IMR-90 (cell line): ENCODE measurements around the gene CRYM. TPM values are rescaled to one million over a fixed set of nuclear protein-coding genes. Genes with fewer than 3 reads are reported as not detected.

Source experiments
- ATAC-seq: fragments of 200-7000 bp; cut with Tn5 transposase; 2 replicates; pipeline ENCODE4 v1.9.1; 2020; ENCODE audit warnings: low read depth, mild to moderate bottlenecking, moderate library complexity
- BruUV-seq: library from RNA; stranded (reverse); fragments of 400-500 nt; replicated peaks from 2 replicates; lab custom pipeline; 2021; lab: Mats Ljungman, UMichigan
- CTCF ChIA-PET: fragments of 300-600 bp; formaldehyde crosslinking; extraction: SDS; loops from one replicate; lab custom pipeline; 2021; ENCODE audit warnings: antibody characterized with exemption; lab: Yijun Ruan, JAX
- POLR2A ChIA-PET: fragments of 300-600 bp; sonication (Branson Sonifier 250); formaldehyde crosslinking; loops from one replicate; lab custom pipeline; 2022; ENCODE audit warnings: antibody characterized with exemption; ENCODE audit not compliant: unreplicated experiment; lab: Charles Lee
- DNase-seq: peaks from one replicate; pipeline ENCODE4 v3.0.0; 2013
- H2AFZ ChIP-seq: replicated peaks from 2 replicates; pipeline ENCODE3; 2013; ENCODE audit warnings: low read length, mild to moderate bottlenecking; ENCODE audit not compliant: poor library complexity
- H2AK5ac ChIP-seq: 2 replicates; pipeline ENCODE4 v1.6.1; 2013; ENCODE audit warnings: low read depth, low read length, inconsistent platforms
- H2AK9ac ChIP-seq: replicated peaks from 2 replicates; pipeline ENCODE3; 2013; ENCODE audit warnings: mild to moderate bottlenecking, low read depth, low read length, moderate library complexity; ENCODE audit not compliant: poor library complexity
- H2BK120ac ChIP-seq: 2 replicates; pipeline ENCODE4 v1.6.1; 2013; ENCODE audit warnings: low read depth, low read length, inconsistent platforms
- H2BK15ac ChIP-seq: 3 replicates; pipeline ENCODE4 v1.6.1; 2013; ENCODE audit warnings: low read depth, low read length, inconsistent platforms
- H2BK20ac ChIP-seq: 2 replicates; pipeline ENCODE4 v1.6.1; 2013; ENCODE audit warnings: low read depth, mild to moderate bottlenecking, inconsistent platforms, low read length, moderate library complexity
- H2BK5ac ChIP-seq: 2 replicates; pipeline ENCODE4 v1.6.1; 2013; ENCODE audit warnings: mild to moderate bottlenecking, low read depth, low read length, inconsistent platforms; ENCODE audit not compliant: poor library complexity, severe bottlenecking
- H3K14ac ChIP-seq: replicated peaks from 2 replicates; pipeline ENCODE4 v1.6.1; 2013; ENCODE audit warnings: low read depth, low read length, inconsistent platforms
- H3K18ac ChIP-seq: 2 replicates; pipeline ENCODE4 v1.6.1; 2013; ENCODE audit warnings: low read depth, low read length, control low read depth
- H3K23ac ChIP-seq: 2 replicates; pipeline ENCODE4 v1.6.1; 2013; ENCODE audit warnings: low read depth, low read length, inconsistent platforms
- H3K27ac ChIP-seq: 2 replicates; pipeline ENCODE4 v1.5.1; 2013; ENCODE audit warnings: mild to moderate bottlenecking, control low read depth, low read length; ENCODE audit not compliant: insufficient read depth
- H3K27me3 ChIP-seq: 2 replicates; pipeline ENCODE4 v1.6.1; 2013; ENCODE audit warnings: low read length; ENCODE audit not compliant: control insufficient read depth, insufficient read depth
- H3K36me3 ChIP-seq: 2 replicates; pipeline ENCODE4 v1.6.1; 2013; ENCODE audit warnings: low read length, mixed read lengths; ENCODE audit not compliant: control insufficient read depth, insufficient read depth
- H3K4ac ChIP-seq: 2 replicates; pipeline ENCODE4 v1.6.1; 2013; ENCODE audit warnings: low read depth, low read length, inconsistent platforms
- H3K4me1 ChIP-seq: 2 replicates; pipeline ENCODE4 v1.6.1; 2013; ENCODE audit warnings: low read length, mixed read lengths; ENCODE audit not compliant: control insufficient read depth, insufficient read depth
- H3K4me2 ChIP-seq: 2 replicates; pipeline ENCODE4 v1.6.1; 2013; ENCODE audit warnings: low read depth, mild to moderate bottlenecking, control low read depth, low read length, moderate library complexity
- H3K4me3 ChIP-seq: 2 replicates; pipeline ENCODE4 v1.5.1; 2013; ENCODE audit warnings: low read depth, mild to moderate bottlenecking, control low read depth, low read length, moderate library complexity; ENCODE audit not compliant: insufficient read depth
- H3K56ac ChIP-seq: 2 replicates; pipeline ENCODE4 v1.6.1; 2013; ENCODE audit warnings: low read length, inconsistent platforms; ENCODE audit not compliant: insufficient read depth; ENCODE audit errors: extremely low read depth
- H3K79me1 ChIP-seq, 2 experiments: 2 replicates each; pipeline ENCODE4 v1.6.1; 2013; ENCODE audit warnings: low read length in 2 of 2, inconsistent platforms in 1 of 2, low read depth in 1 of 2
- H3K9ac ChIP-seq: 2 replicates; pipeline ENCODE4 v1.6.1; 2013; ENCODE audit warnings: low read depth, low read length, control low read depth
- H3K9me1 ChIP-seq: 2 replicates; pipeline ENCODE4 v1.6.1; 2013; ENCODE audit warnings: low read length, inconsistent platforms; ENCODE audit not compliant: insufficient read depth
- H3K9me3 ChIP-seq: 2 replicates; pipeline ENCODE4 v1.6.1; 2013; ENCODE audit warnings: low read length; ENCODE audit not compliant: control insufficient read depth, insufficient read depth
- H4K20me1 ChIP-seq: 2 replicates; pipeline ENCODE4 v1.6.1; 2013; ENCODE audit warnings: low read length, inconsistent platforms; ENCODE audit not compliant: insufficient read depth
- H4K5ac ChIP-seq: 2 replicates; pipeline ENCODE4 v1.6.1; 2013; ENCODE audit warnings: mild to moderate bottlenecking, low read depth, low read length, control low read depth
- H4K8ac ChIP-seq, 2 experiments: 2 replicates each; pipeline ENCODE4 v1.6.1; 2013; ENCODE audit warnings: low read depth in 2 of 2, low read length in 2 of 2, control low read depth in 1 of 2, inconsistent platforms in 1 of 2
- H4K91ac ChIP-seq: 2 replicates; pipeline ENCODE4 v1.6.1; 2013; ENCODE audit warnings: low read depth, low read length, inconsistent platforms; ENCODE audit not compliant: insufficient read depth
- CHD1 ChIP-seq: IDR thresholded peaks from 2 replicates; pipeline ENCODE4 v1.6.1; 2012; ENCODE audit warnings: low read depth, low read length, improper control_type of control experiment
- CTCF ChIP-seq: conservative IDR thresholded peaks from 2 replicates; pipeline ENCODE4 v1.5.1; 2012; ENCODE audit warnings: mild to moderate bottlenecking, low read depth, low read length, improper control_type of control experiment
- FOS ChIP-seq: fragments of 150-350 bp; IDR thresholded peaks from 2 replicates; pipeline ENCODE4 v1.6.1; 2016; ENCODE audit warnings: low read depth, low read length
- MAFK ChIP-seq: IDR thresholded peaks from 2 replicates; pipeline ENCODE4 v1.6.1; 2012; ENCODE audit warnings: low read depth, low read length, improper control_type of control experiment
- MXI1 ChIP-seq: IDR thresholded peaks from 2 replicates; pipeline ENCODE4 v1.6.1; 2012; ENCODE audit warnings: low read depth, mild to moderate bottlenecking, low read length, moderate library complexity, borderline replicate concordance
- NFE2L2 ChIP-seq: fragments of 150-350 bp; IDR thresholded peaks from 2 replicates; pipeline ENCODE4 v1.6.1; 2016; ENCODE audit warnings: low read depth, mild to moderate bottlenecking, low read length
- POLR2A ChIP-seq: IDR thresholded peaks from 2 replicates; pipeline ENCODE4 v1.6.1; 2012; ENCODE audit warnings: mild to moderate bottlenecking, low read depth, low read length
- RAD21 ChIP-seq: IDR thresholded peaks from 2 replicates; pipeline ENCODE4 v1.6.1; 2012; ENCODE audit warnings: low read length, improper control_type of control experiment
- RCOR1 ChIP-seq: IDR thresholded peaks from 2 replicates; pipeline ENCODE4 v1.6.1; 2012; ENCODE audit warnings: mild to moderate bottlenecking, low read length, improper control_type of control experiment; ENCODE audit not compliant: insufficient replicate concordance
- WGBS, 2 experiments: methylation state at CpG; one replicate each; pipeline versions ENCODE4 v1.1.5 to v1.1.7; 2013; ENCODE audit warnings: missing lambda C conversion rate in 2 of 2; ENCODE audit not compliant: insufficient read length in 1 of 2; ENCODE audit errors: extremely low coverage in 2 of 2; 5-methylcytosine and 5-hydroxymethylcytosine counted together
- dilution Hi-C: fragments of 300-500 bp; cut with HindIII; formaldehyde crosslinking; loops from one replicate; pipeline ENCODE4 v1.14.3; 2018; ENCODE audit warnings: low sequenced_read_pairs; ENCODE audit not compliant: unreplicated experiment
- in situ Hi-C: fragments of 300-500 bp; cut with MboI; formaldehyde crosslinking; loops from 3 replicates; pipeline ENCODE4 v1.14.3; 2019; ENCODE audit warnings: low sequenced_read_pairs, inconsistent platforms, mixed read lengths
- intact Hi-C: fragments of 100-400 bp; cut with micrococcal nuclease; formaldehyde crosslinking; loops from 2 replicates; pipeline ENCODE4 v1.10.0; 2022
- polyA plus RNA-seq, 3 experiments: library from polyadenylated mRNA; depleted of rRNA; stranded (reverse); fragments of >200 nt; gene quantifications; 2 replicates each; pipeline ENCODE4 v1.2.3, GENCODE V29; 2012; ENCODE audit warnings: low replicate concordance in 1 of 3
- total RNA-seq: library from RNA; depleted of rRNA; stranded (reverse); fragments of >200 nt; gene quantifications from 2 replicates; pipeline ENCODE4 v1.2.3, GENCODE V29; 2012

CRYM gene
- total and polyA plus RNA-seq, 2 of the 4 experiments (the other 2 are of a cell fraction) = not detected

GRCh38 chr16:21223787-21224186, 54.3 kb downstream of the CRYM start:
- Histone ChIP-seq H3K4me2 (no peak overlapping the region), H2AK5ac (no peak overlapping the region), H3K4me1 (no peaks in the 10 kb centered on the region), H3K4me3 (no peak overlapping the region), H2BK120ac (no peak overlapping the region), H2AK9ac (no peak overlapping the region), H4K20me1 (no peaks in the 10 kb centered on the region), H4K8ac (no peak overlapping the region), H3K9ac (no peak overlapping the region), H3K27me3 (peaks cover 19% of the 10 kb centered on the region), H3K56ac (no peak overlapping the region), H2BK15ac (no peak overlapping the region), H3K18ac (no peak overlapping the region), H2BK5ac (no peak overlapping the region), H3K4ac (no peak overlapping the region), H3K27ac (no peak overlapping the region), H4K91ac (no peak overlapping the region), H3K9me3 (no peaks in the 10 kb centered on the region), H3K36me3 (no peaks in the 10 kb centered on the region), H2BK20ac (no peak overlapping the region), H3K9me1 (no peaks in the 10 kb centered on the region), H3K23ac (no peak overlapping the region), H4K5ac (no peak overlapping the region), H3K14ac (no peak overlapping the region), H3K79me1 (no peaks in the 10 kb centered on the region), H2AFZ (no peak overlapping the region)
- DNase-seq (no peak), ATAC-seq (no peak)
- dilution Hi-C loops = no loop called here
- WGBS, 2 experiments = no CpG with 5 or more reads among the region's 9 CpGs
- no peak for TF ChIP-seq NFE2L2
- no peak for TF ChIP-seq CHD1
- TF ChIP-seq MXI1 = no peak
- no peak for TF ChIP-seq RAD21
- no peak for TF ChIP-seq RCOR1
- TF ChIP-seq FOS = no peak
- TF ChIP-seq MAFK = no peak
- TF ChIP-seq POLR2A = no peak
- TF ChIP-seq CTCF = no peak
- CTCF ChIA-PET = interaction anchor here (0.7 kb wide), 1 partner anchor 376 kb away, joined by 3 read pairs; no protein-coding TSS in a partner anchor
- BruUV-seq = no TSS peak
- in situ Hi-C loops = no loop called here
- intact Hi-C loops = no loop called here
- POLR2A ChIA-PET = no interaction called here
